ENCODE data around the gene GPR37L1. TPM values are rescaled to one million over a fixed set of nuclear protein-coding genes. Genes with fewer than 3 reads are reported as not detected.

The GPR37L1 gene
- total RNA-seq, 4 donors from 2014 or later = 0.16 TPM; not detected in 3

DNA sequence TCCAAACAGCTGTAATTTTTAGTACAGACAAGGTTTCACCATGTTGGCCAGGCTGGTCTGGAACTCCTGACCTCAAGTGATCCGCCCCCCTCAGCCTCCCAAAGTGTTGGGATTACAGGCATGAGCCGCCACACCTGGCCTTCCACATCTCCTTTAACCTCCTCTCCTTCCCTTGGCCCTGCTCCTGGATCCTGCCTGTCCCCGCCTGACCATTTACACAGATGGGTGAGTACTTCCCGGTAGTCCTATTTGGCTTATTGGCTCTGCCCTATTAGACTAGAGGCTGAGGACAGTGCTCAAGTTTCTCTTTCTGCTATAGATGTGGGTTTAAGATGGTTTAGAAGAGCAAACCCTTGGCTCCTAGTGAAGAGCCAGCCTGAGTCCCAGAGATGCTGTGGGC is 30.6 kb downstream of the GPR37L1 start:
- TF ChIP-seq, protein P1, sequence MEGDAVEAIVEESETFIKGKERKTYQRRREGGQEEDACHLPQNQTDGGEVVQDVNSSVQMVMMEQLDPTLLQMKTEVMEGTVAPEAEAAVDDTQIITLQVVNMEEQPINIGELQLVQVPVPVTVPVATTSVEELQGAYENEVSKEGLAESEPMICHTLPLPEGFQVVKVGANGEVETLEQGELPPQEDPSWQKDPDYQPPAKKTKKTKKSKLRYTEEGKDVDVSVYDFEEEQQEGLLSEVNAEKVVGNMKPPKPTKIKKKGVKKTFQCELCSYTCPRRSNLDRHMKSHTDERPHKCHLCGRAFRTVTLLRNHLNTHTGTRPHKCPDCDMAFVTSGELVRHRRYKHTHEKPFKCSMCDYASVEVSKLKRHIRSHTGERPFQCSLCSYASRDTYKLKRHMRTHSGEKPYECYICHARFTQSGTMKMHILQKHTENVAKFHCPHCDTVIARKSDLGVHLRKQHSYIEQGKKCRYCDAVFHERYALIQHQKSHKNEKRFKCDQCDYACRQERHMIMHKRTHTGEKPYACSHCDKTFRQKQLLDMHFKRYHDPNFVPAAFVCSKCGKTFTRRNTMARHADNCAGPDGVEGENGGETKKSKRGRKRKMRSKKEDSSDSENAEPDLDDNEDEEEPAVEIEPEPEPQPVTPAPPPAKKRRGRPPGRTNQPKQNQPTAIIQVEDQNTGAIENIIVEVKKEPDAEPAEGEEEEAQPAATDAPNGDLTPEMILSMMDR (IDR thresholded peaks at IDR 0.05; ENCODE audit: low read depth) = no peak

DNA sequence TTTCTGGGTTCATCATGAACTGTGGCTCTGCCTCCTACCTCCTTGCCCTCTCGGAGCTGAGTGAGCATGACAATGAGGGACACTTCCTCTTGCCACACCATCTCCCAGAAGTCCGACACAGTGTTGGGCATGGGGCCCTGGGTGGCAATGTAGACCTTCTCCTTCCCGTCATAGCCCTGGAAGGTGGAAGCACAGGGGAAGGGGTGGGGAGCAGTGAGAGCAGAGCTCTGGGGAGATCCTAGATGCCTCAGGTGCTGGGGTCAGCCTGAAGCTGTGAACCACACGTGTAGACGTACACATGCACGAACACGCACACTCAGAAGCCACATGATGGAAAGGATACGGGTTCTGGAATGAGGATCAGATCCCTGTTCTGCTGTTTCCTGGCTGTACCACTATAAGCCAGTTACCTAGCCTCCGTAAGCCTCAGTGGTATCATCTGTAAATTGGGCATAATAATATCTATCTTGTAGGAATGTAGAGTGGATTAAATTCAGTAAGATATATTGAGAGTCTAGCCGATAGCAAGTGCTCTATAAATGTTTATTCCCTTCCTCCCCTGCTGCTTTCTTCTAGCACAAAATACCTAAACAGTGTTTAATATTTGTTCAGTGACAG is 31.5 kb downstream of the GPR37L1 start:
- TF ChIP-seq, protein P1 (IDR thresholded peaks at IDR 0.05; ENCODE audit: low read depth) = no peak

DNA sequence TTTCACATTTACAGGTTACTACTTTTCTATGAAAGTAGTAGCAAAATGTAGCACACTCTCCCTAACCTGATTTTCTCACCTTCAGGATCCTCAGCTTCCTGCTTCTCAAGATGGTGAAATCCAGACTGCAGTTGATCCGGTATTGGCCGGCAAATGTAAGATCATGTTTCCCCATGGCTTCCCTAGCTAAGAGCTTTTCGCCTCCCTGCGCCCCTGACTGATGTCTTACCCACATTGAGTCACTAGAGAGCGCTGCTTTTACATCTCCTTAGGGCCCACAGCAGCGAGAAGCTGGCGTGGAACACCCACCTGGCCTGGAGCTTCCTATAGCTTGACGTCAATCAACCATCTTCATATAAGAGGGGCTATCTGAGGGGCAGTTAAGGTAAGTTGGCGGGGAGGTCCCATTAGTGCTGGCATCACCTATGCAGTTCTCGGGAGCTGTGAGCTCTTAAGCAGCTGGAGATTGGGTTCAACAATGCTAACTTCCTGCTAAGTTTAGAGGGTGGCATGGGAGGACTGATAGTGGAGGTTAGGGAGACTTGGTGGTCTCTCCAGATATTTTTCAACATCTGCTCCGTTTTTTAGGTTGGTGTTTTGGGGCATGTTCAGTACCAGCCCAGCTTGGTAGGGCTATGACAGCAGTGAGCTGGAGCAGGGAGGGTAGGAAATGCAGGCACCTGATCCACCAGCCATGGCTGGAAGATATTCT is 32.2 kb downstream of the GPR37L1 start:
- TF ChIP-seq, protein P1 (IDR thresholded peaks at IDR 0.05; ENCODE audit: low read depth) = no peak

DNA sequence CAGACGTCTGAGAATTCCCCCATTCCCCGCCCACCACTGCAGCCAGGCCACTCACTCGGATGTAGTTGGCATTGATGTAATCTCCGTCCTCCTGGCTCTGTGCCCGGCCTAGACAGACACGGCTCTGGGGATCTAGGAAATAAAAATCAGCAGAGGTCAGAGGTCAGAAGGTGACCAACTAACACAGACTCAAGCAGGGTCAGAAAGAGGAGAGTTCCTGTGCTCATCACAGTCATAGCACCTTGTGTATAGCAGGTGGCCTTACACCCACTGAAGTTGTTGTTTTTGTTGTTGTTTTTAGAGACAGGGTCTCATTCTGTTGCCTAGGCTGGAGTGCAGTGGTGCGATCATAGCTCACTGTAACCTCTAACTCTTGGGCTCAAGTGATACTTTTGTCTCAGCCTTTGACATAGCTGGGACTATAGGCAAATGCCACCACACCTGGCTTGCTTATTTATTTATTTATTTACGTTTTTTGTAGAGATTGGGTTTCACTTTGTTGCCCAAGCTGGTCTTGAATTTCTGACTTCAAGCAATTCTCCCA is 32.8 kb downstream of the GPR37L1 start:
- TF ChIP-seq, protein P1 (IDR thresholded peaks at IDR 0.05; ENCODE audit: low read depth) = no peak

DNA sequence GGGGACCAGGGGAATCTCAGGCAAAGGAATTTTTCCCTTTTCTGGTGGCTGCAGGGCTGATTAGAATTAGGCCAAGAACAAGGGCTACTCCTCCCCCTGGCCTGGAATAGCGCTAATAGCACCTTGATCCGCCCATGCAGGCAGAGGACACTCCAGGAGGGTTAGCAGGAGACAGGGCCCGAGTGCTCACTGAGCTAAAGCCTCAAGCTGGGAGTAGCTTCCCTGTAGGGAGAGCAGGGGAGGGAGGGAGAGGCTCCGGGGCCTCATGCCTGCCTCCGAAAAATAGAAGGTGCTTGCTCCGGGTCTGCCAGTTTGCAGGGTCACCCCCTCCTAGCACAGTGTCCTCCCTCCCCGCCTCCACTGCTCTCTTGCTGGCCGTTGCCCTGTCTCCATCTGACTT is 33.9 kb downstream of the GPR37L1 start:
- TF ChIP-seq, protein P1 (IDR thresholded peaks at IDR 0.05; ENCODE audit: low read depth) = no peak

DNA sequence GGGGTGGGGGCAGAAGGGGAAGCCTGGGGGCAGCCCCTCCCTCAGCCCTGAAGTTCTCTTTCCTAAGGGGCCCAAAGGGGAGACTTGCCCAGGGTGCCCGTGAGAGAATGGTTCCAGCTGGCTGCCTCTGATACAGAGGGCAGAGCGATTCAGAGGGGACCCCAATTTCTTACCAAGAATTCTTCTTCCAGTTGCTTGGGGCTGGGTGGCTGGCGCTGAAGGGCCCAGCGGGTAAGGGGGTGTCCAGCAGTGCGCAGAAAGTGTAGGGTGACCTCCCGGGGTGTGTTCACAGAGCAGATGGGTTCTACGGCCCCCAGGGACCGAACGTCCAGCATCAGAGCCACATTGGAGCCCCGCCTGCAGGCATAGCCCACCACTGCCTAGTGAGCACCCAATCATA is 35.2 kb downstream of the GPR37L1 start:
- TF ChIP-seq, protein P1 (IDR thresholded peaks at IDR 0.05; ENCODE audit: low read depth) = no peak

DNA sequence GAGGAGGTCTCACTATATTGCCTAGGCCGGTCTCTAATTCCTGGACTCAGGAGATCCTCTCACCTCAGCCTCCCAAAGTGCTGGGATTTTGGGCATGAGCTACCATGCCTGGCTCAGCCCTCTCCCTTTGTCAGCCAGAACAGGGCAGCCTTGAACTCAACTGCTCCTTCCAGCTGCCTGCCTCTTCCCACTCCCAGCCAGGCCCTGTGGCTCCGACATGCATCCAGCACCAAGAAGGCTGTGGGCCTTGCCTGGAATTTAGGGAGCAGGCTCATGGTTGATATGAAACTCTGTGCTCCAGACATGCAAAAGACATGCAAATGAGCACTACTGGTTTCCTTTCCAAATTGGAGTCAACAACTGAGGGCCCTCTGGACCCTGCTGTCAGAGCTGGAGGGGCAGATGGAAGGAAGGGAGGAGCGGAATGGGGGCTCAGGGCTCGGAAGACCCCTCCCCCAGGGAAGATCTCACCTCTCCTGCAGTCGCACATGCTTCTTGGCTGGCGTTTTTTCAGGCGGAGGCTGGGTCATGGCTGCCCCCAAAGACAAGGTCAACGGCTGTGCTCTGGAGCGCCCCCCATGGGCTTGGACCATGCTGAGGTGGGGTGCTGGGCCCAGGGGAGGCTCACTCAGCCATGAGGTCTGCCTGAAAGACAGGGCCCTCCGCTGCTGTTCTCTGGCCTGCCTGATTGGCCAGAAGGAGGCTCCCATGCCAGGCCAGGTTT is 36.3 kb downstream of the GPR37L1 start:
- TF ChIP-seq, protein P1 (IDR thresholded peaks at IDR 0.05; ENCODE audit: low read depth) = no peak
